SJSA1 (cell line): Measurements from ENCODE around the gene PHLDA1. TPM values are rescaled to one million over a fixed set of nuclear protein-coding genes. Genes with fewer than 3 reads are reported as not detected.
A peak's percentile ranks its signal among the peaks of the same experiment; 100 is the strongest.

Experiments
- DNase-seq, 2 experiments: peaks; one replicate each; pipeline ENCODE4 v3.0.0-alpha.2; 2015 to 2020; ENCODE audit warnings: low spot score in 2 of 2, low read depth in 1 of 2
- H3K27ac ChIP-seq: fragments of 250-450 bp; sonication (Bioruptor Pico); 2 replicates; pipeline ENCODE4 v1.5.1; 2020; ENCODE audit warnings: mild to moderate bottlenecking, moderate library complexity
- H3K27me3 ChIP-seq: fragments of 250-450 bp; sonication (Bioruptor Pico); replicated peaks from 2 replicates; pipeline ENCODE4 v1.5.1; 2020; ENCODE audit warnings: mild to moderate bottlenecking, moderate library complexity
- H3K36me3 ChIP-seq: fragments of 250-450 bp; sonication (Bioruptor Pico); 2 replicates; pipeline ENCODE4 v1.5.1; 2020; ENCODE audit warnings: mild to moderate bottlenecking
- H3K4me1 ChIP-seq: fragments of 250-450 bp; sonication (Bioruptor Pico); replicated peaks from 2 replicates; pipeline ENCODE4 v1.6.1; 2021; ENCODE audit warnings: mild to moderate bottlenecking
- H3K4me3 ChIP-seq: fragments of 250-450 bp; sonication (Bioruptor Pico); 2 replicates; pipeline ENCODE4 v1.5.1; 2020; ENCODE audit warnings: mild to moderate bottlenecking
- H3K9me3 ChIP-seq: fragments of 250-450 bp; sonication (Bioruptor Pico); replicated peaks from 2 replicates; pipeline ENCODE4 v1.5.1; 2020; ENCODE audit warnings: mild to moderate bottlenecking
- total RNA-seq: library from RNA; depleted of rRNA; stranded (reverse); fragments of >200 nt; shearing (Covaris generic); gene quantifications from 2 replicates; pipeline ENCODE4 v1.2.3, GENCODE V29; 2014; rRNA removed

The PHLDA1 gene
- 19.5 and 23.6 TPM in 2 replicates for total RNA-seq

- peak; percentile 97 to 98 for DNase-seq
- H3K27ac ChIP-seq = peak within 1 kb of the TSS; percentile 89
- H3K4me3 ChIP-seq = peak within 1 kb of the TSS; percentile 71
- peaks cover 48% of the 10 kb centered on the region for H3K36me3 ChIP-seq
- no peaks in the 10 kb centered on the region for H3K27me3 ChIP-seq
- peaks cover 29% of the 10 kb centered on the region for H3K4me1 ChIP-seq
- H3K9me3 ChIP-seq = no peaks in the 10 kb centered on the region
Measured at GRCh38 chr12:76031414-76032042, at the start of gene PHLDA1. Gene PHLDA1 (minus strand): TSS chr12:76031776.

- no peaks in the 10 kb centered on the region for H3K9me3 ChIP-seq
- H3K27ac ChIP-seq = no peak overlapping the region
- H3K4me3 ChIP-seq = no peak overlapping the region
- peaks cover 71% of the 10 kb centered on the region for H3K36me3 ChIP-seq
- DNase-seq = no peak
- H3K4me1 ChIP-seq = peaks cover 23% of the 10 kb centered on the region
- no peaks in the 10 kb centered on the region for H3K27me3 ChIP-seq
Measured at GRCh38 chr12:76080729-76081415, 49.3 kb upstream of the PHLDA1 start.

GRCh38 chr12:76080017-76080728, 48.6 kb upstream of the PHLDA1 start:
- Histone ChIP-seq H3K9me3 (no peaks in the 10 kb centered on the region), H3K4me3 (no peak overlapping the region), H3K36me3 (peaks cover 76% of the 10 kb centered on the region), H3K4me1 (peaks cover 18% of the 10 kb centered on the region), H3K27ac (peak overlapping the region; percentile 25; the same call in 1 of the 2 replicates), H3K27me3 (no peaks in the 10 kb centered on the region)
- peak in 1 of 2 experiments; percentile 23 for DNase-seq

DNA sequence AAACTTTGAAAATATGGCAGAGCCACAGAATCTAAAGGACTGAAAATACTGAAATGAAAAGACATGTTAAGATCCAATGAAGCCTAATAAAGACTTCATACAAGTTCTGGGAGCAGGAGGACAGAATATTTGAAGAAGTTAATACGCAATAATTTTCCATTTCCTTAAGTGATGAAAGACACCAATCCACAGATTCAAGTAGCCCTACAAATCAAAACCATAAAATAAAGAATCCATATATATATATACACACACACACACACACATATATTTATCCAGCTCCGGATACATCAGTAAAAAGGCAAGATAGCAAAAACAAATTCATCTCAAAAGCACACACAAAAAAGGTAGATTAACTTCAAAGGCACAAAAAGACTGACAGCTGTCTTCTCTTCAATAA, 47.2 kb upstream of the PHLDA1 start:
- Histone ChIP-seq H3K4me3 (no peak overlapping the region), H3K36me3 (peaks cover 80% of the 10 kb centered on the region), H3K9me3 (no peaks in the 10 kb centered on the region), H3K27ac (no peak overlapping the region), H3K27me3 (no peaks in the 10 kb centered on the region), H3K4me1 (peaks cover 16% of the 10 kb centered on the region)
- DNase-seq = no peak

DNA sequence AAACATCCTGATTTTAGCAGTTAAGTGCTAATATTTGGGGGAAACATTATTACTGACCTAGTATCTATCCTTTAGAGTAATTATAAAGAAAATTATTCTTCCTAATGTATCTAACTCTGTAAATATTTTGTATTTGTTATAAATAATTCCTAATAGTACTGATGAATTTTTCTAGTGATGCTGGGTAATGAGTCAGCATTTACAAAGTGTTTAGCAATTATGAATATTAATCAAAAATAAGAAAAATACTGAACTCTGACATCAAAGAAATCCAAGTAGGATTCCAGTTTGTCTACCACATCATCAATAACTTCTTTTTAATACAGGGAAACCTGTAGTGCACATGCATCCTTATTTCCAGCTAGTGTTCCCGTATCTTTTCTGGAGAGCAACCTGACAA, 43.9 kb upstream of the PHLDA1 start:
- Histone ChIP-seq H3K4me3 (no peak overlapping the region), H3K4me1 (peaks cover 8% of the 10 kb centered on the region), H3K9me3 (no peaks in the 10 kb centered on the region), H3K27me3 (no peaks in the 10 kb centered on the region), H3K36me3 (peaks cover 87% of the 10 kb centered on the region), H3K27ac (no peak overlapping the region)
- no peak for DNase-seq

DNA sequence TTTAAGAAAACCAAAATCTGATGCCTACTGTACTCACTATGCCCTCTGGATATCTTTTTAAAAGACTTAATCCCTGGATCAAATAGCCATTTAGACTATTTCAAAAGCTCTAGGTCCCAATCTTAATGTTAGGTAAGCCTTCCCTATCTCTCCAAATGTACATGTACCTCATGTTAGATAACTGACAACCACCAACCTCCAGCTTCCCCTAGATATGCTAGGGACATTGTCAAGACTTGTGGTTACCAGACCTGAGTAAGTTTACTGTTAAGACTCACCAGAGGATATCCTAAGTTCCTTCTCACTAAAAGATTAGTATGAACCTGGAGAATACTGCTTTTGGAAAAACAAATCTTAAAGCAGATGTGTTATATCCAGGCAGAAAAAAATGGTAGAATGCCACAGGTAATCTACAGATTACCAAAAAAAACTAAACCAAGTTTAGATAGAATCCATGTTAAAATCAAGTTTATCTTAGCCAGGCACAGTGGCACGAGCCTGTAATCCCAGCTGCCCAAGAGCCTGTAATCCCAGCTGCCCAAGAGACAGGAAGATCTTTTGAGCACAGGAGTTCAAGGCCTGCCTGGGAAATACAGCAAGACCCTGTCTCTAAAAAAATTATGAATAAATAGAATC, 43.2 kb upstream of the PHLDA1 start:
- Histone ChIP-seq H3K4me3 (no peak overlapping the region), H3K36me3 (peaks cover 87% of the 10 kb centered on the region), H3K9me3 (no peaks in the 10 kb centered on the region), H3K4me1 (peaks cover 2% of the 10 kb centered on the region), H3K27me3 (no peaks in the 10 kb centered on the region), H3K27ac (no peak overlapping the region)
- no peak for DNase-seq

- no peak overlapping the region for H3K27ac ChIP-seq
- H3K4me3 ChIP-seq = no peak overlapping the region
- H3K4me1 ChIP-seq = no peaks in the 10 kb centered on the region; the same call in 1 of the 2 replicates
- no peaks in the 10 kb centered on the region for H3K9me3 ChIP-seq
- no peaks in the 10 kb centered on the region for H3K27me3 ChIP-seq
- no peak for DNase-seq
- peaks cover 87% of the 10 kb centered on the region for H3K36me3 ChIP-seq
Measured at GRCh38 chr12:76073561-76073960, 42.0 kb upstream of the PHLDA1 start.

- no peak for DNase-seq
- Histone ChIP-seq H3K27ac (no peak overlapping the region), H3K4me3 (no peak overlapping the region), H3K36me3 (peaks cover 90% of the 10 kb centered on the region), H3K4me1 (no peaks in the 10 kb centered on the region; the same call in 1 of the 2 replicates), H3K9me3 (no peaks in the 10 kb centered on the region), H3K27me3 (no peaks in the 10 kb centered on the region)
Measured at GRCh38 chr12:76072568-76072967, 41.0 kb upstream of the PHLDA1 start.

DNA sequence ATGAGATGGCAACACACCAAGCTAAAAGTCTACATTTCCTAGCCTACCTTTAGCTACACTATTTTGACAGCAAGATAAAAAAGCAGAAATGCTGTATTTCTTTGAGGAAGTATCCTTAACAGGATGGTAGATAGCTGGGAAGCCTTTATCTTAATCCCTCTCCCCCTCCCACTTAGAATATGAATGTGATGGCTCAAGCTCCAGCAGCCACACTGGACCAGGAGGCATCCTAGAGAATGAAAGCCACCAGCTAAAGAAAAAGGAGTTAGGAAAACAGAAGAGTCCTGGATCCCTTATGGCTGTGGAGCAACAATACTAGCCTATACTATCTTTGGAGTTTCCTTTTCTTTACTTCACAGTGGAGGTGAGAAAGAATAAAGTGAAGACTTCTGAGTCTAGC, 37.8 kb upstream of the PHLDA1 start:
- Histone ChIP-seq H3K9me3 (peaks cover 3% of the 10 kb centered on the region), H3K4me3 (no peak overlapping the region), H3K4me1 (no peaks in the 10 kb centered on the region; the same call in 1 of the 2 replicates), H3K27ac (no peak overlapping the region), H3K36me3 (peaks cover 96% of the 10 kb centered on the region), H3K27me3 (no peaks in the 10 kb centered on the region)
- no peak for DNase-seq

GRCh38 chr12:76065917-76066316, 34.3 kb upstream of the PHLDA1 start:
- Histone ChIP-seq H3K27ac (no peak overlapping the region), H3K36me3 (peaks cover 99% of the 10 kb centered on the region), H3K9me3 (peaks cover 3% of the 10 kb centered on the region), H3K4me1 (no peaks in the 10 kb centered on the region), H3K27me3 (no peaks in the 10 kb centered on the region), H3K4me3 (no peak overlapping the region)
- no peak for DNase-seq

DNA sequence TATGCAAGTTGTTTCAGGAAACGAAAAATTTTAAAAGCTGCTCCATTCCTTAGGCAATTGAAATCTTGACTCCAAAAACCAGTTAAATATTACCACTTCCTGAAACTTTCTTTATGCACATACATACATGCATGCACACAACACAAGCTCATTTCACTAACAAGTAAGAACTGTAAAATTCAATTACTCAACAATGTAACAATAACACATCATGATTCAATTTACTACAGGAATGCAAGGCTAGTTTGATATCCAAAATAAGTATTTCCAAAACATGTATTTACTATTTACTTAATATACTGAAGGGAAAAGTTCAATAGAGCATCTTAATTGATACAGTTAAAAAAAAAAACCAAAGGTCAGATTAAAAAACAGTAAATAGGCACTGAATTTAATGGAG, 33.3 kb upstream of the PHLDA1 start:
- H3K36me3 ChIP-seq = peaks cover 99% of the 10 kb centered on the region
- H3K27ac ChIP-seq = no peak overlapping the region
- H3K4me3 ChIP-seq = no peak overlapping the region
- no peak for DNase-seq
- H3K27me3 ChIP-seq = no peaks in the 10 kb centered on the region
- peaks cover 3% of the 10 kb centered on the region for H3K9me3 ChIP-seq
- H3K4me1 ChIP-seq = no peaks in the 10 kb centered on the region

- Histone ChIP-seq H3K27ac (no peak overlapping the region), H3K4me1 (no peaks in the 10 kb centered on the region), H3K4me3 (no peak overlapping the region), H3K27me3 (no peaks in the 10 kb centered on the region), H3K9me3 (no peaks in the 10 kb centered on the region), H3K36me3 (peaks cover 97% of the 10 kb centered on the region)
- no peak for DNase-seq
Measured at GRCh38 chr12:76060111-76060510, 28.5 kb upstream of the PHLDA1 start.

- H3K27ac ChIP-seq = no peak overlapping the region
- H3K4me1 ChIP-seq = no peaks in the 10 kb centered on the region
- H3K9me3 ChIP-seq = no peaks in the 10 kb centered on the region
- peaks cover 97% of the 10 kb centered on the region for H3K36me3 ChIP-seq
- H3K4me3 ChIP-seq = no peak overlapping the region
- H3K27me3 ChIP-seq = no peaks in the 10 kb centered on the region
- DNase-seq = no peak
Measured at GRCh38 chr12:76057326-76057725, 25.8 kb upstream of the PHLDA1 start.

DNA sequence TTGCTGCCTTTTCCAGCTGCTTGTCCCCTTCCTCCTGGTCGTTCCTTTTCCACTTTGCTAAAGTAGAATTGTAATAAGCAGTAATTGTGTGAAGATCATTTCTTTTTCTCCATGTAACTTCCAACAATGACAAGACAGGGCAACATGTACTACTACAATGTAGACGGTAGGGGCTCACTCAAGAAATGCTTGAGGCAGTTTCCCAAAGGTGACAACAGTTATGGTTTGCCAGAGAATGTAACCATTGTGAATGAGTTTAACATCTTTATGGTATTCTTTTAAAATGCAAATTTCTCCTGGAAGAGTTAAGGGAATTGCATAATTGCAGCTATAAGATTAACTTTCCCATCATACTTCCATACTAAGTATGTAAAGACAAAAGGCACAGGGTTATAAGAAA, 23.8 kb upstream of the PHLDA1 start:
- Histone ChIP-seq H3K4me3 (no peak overlapping the region), H3K27ac (no peak overlapping the region), H3K9me3 (no peaks in the 10 kb centered on the region), H3K27me3 (no peaks in the 10 kb centered on the region), H3K36me3 (peaks cover 94% of the 10 kb centered on the region), H3K4me1 (no peaks in the 10 kb centered on the region)
- DNase-seq = no peak
